AG10803 (cell line): ENCODE measurements around the gene GTF2A1L.

ENCODE experiments used
- DNase-seq: peaks from one replicate; pipeline ENCODE4 v3.0.0; 2010; ENCODE audit warnings: low read depth
- H3K4me3 ChIP-seq: 2 replicates; pipeline ENCODE4 v1.5.1; 2011; ENCODE audit warnings: mild to moderate bottlenecking, low read length, control low read depth
- CTCF ChIP-seq: conservative IDR thresholded peaks from 2 replicates; pipeline ENCODE4 v1.5.1; 2011; ENCODE audit warnings: mild to moderate bottlenecking, low read length, control low read depth, inconsistent platforms

GTF2A1L gene

GRCh38 chr2:48712151-48712550 is 94.5 kb downstream of the GTF2A1L start:
- no peak for DNase-seq
- TF ChIP-seq CTCF = no peak
- H3K4me3 ChIP-seq = no peak overlapping the region

- no peak for TF ChIP-seq CTCF
- no peak overlapping the region for H3K4me3 ChIP-seq
- no peak for DNase-seq
Measured at GRCh38 chr2:48713647-48714046, 96.0 kb downstream of the GTF2A1L start.

GRCh38 chr2:48714245-48714644 is 96.6 kb downstream of the GTF2A1L start:
- no peak overlapping the region for H3K4me3 ChIP-seq
- DNase-seq = peak; percentile 67
- TF ChIP-seq CTCF = no peak

GRCh38 chr2:48715042-48715899 is 97.6 kb downstream of the GTF2A1L start:
- peak; percentile 50 for DNase-seq
- TF ChIP-seq CTCF = no peak

GRCh38 chr2:48715956-48716355 is 98.3 kb downstream of the GTF2A1L start:
- no peak for TF ChIP-seq CTCF
- no peak overlapping the region for H3K4me3 ChIP-seq
- DNase-seq = no peak

More at GRCh38 chr2:48715042-48715899, 97.6 kb downstream of the GTF2A1L start:
- H3K4me3 ChIP-seq = no peak overlapping the region

GRCh38 chr2:48717846-48718245 is 100.2 kb downstream of the GTF2A1L start:
- no peak overlapping the region for H3K4me3 ChIP-seq
- DNase-seq = no peak
- no peak for TF ChIP-seq CTCF

GRCh38 chr2:48719480-48720177 is 102.0 kb downstream of the GTF2A1L start:
- H3K4me3 ChIP-seq = no peak overlapping the region
- DNase-seq = no peak
- no peak for TF ChIP-seq CTCF
